HL-60/S4 treated with retinoic acid at 250 ng/mL for 4 days and 3 days (cell line): ENCODE data around the gene ZNF749.

Experiments
- in situ Hi-C: fragments of 300-500 bp; cut with MboI; formaldehyde crosslinking; loops from 2 replicates; pipeline ENCODE4 v1.7.0; 2022; ENCODE audit warnings: low sequenced_read_pairs

The ZNF749 gene

GRCh38 chr19:57435062-57435978 lies at the start of gene ZNF749:
Gene ZNF749 (plus strand): TSS chr19:57435325. CDS start chr19:57435579, 254 bp downstream.
- in situ Hi-C loops, result no loop called here

DNA sequence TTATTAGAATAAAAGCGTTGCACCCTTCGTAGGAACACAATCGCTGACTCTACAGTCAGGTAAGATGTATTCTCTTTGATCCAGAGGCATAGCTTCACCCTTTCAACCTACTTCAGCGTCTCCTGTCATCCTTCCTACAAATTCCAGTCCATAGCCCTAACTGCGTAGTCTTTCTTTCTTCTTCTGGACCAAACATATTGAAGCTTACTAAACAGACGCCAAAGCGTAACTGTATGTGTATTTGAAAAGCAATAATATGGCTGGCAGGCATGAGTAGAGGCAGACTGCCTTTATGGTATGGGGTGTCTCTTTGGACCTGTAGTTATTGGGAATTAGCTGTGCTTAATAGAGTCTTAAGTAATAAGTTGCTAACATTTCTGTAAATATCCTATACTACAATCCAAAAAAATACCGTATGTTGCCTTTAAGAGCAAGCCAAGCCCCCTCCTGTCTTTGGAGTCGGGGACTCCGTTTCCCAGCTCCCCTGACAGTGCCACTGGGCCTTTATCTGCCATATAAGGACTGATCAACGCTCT lies 45.9 kb upstream of the ZNF749 start:
- in situ Hi-C loops, result no loop called here

GRCh38 chr19:57389730-57390598 lies 45.2 kb upstream of the ZNF749 start, which contains the start of gene ZNF548:
Gene ZNF548 (plus strand): TSS chr19:57389854. CDS start chr19:57390100, 246 bp downstream.
- in situ Hi-C loops, result no loop called here

DNA sequence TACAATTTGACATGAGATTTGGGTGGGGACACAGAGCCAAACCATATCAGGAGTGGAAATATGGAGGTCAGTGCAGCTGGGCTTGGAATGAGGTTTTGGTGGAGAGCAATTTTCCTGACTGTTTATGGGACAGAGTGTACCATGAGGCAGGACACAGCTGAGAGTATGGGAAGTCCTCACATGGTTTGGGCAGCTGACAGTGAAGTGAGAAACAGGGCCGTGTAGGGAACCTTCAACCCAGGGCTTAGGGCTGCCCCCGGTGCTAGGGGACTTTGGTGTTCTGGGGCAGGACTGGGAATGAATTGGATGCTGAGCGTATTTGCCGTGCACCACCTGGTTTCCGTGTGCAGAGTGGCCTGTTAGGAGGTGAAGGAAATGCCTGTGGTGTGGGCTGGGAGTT lies 39.4 kb upstream of the ZNF749 start:
- in situ Hi-C loops, result no loop called here

DNA sequence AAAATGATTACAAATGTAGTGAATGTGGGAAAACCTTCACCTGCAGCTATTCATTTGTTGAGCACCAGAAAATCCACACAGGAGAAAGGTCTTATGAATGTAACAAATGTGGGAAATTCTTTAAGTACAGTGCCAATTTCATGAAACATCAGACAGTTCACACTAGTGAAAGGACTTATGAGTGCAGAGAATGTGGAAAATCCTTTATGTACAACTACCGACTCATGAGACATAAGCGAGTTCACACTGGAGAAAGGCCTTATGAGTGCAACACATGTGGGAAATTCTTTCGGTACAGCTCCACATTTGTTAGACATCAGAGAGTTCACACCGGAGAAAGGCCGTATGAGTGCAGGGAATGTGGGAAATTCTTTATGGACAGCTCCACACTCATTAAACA lies 36.3 kb upstream of the ZNF749 start:
- in situ Hi-C loops, result no loop called here

- in situ Hi-C loops, result no loop called here
These were observed 31.2 kb upstream of the ZNF749 start for GRCh38 chr19:57403737-57404563.

GRCh38 chr19:57406516-57407123 lies 28.5 kb upstream of the ZNF749 start:
- in situ Hi-C loops, result no loop called here

DNA sequence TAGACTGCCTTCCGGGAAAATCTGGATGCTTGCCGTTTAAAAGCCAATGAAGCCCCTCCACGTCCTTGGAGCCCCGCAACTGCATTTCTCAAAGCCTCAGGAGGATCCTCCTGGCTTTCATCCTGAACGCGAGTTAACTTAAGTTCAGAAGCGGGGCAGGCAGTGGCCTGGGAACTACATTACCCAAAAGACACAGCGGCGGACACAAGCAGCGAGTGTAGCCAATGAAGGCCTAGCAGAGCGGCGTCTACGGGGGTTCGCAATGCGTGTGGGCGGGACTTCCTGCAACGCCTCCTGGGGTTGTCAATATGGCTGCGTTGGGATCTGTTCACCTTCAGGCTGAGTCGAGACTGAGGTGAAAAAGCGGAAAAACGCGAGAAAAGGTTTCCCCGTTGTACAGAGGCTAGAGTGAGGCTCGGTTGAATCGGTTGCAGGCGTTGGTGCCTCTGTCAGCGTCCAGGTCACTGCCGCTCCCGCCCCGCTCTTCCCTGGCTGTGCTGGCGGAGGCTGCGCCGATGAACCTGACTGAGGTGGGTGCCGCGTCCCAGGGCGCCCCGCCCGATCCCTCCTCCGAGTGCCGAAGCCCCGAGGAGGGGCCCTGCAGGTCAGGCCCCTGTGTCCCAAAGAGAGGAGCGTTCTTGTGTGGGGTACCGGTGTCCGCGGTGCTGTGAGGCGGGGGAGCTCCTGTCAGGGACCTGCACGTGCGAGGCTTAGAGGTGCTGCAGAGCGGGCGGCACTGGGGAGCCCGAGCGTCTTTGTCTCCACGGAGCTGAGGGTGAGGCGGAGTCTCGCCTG lies 24.1 kb upstream of the ZNF749 start, which contains the start of gene ZNF17:
Gene ZNF17, plus strand, starts transcription at position 285 of the 795 bp plus-strand sequence. CDS start 2,455 bp downstream, outside the sequence.
- in situ Hi-C loops, result no loop called here

DNA sequence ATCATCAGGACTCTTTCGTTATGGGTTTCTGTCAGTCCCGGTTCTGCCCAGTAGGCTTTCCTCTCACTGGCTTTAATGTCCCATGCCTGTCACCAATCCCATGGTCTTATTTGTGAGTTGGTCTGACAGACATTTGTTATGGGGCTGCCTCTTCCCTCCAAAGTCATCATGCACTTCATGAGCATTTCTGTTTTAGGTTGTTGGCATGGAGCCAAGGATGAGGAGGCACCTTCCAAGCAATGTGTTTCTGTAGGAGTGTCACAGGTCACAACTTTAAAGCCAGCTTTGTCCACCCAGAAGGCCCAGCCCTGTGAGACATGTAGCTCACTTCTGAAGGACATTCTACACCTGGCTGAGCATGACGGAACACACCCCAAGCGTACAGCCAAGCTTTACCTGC lies 15.7 kb upstream of the ZNF749 start:
- in situ Hi-C loops, result no loop called here

DNA sequence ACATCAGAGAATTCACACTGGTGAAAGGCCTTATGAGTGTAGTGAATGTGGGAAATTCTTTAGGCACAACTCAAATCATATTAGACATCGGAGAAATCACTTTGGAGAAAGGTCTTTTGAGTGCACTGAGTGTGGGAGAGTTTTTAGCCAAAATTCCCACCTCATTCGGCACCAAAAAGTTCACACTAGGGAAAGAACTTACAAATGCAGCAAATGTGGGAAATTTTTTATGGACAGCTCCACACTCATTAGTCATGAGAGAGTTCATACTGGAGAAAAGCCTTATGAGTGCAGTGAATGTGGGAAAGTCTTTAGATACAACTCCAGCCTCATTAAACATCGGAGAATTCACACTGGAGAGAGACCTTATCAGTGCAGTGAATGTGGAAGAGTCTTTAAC lies 14.1 kb upstream of the ZNF749 start:
- in situ Hi-C loops, result no loop called here

DNA sequence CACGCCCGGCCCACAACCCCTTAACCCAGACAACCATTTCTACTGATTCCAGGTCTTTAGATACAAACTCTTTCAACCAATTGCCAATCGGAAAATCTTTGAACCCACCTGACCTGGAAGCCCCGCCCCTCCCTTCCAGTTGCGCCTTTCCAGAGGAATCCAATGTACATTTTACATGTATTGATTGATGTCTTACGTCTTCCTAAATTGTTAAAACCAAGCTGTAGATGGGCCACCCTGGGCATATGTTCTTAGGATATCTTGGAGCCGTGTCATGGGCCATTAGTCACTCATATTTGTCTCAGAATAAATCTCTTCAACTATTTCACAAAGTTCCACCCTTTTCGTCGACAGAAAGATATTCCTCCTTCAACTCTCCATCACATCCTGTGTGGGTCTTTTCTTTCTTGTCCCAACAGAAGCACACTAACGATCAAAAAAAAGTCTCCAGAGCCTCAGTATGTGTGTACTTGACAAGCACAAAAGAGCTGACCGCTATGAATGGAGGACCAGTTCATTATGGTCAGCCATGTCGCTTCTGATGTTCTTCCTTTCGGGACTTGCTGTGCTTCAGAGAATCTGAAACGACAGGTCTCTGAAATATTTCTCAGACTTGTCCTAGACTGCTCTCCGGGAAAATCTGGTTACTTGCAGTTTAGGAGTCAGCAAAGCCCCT lies 601 bp upstream of the ZNF749 start:
- in situ Hi-C loops, result no loop called here

GRCh38 chr19:57436417-57436816 lies 1.3 kb downstream of the ZNF749 start:
- in situ Hi-C loops, result no loop called here

DNA sequence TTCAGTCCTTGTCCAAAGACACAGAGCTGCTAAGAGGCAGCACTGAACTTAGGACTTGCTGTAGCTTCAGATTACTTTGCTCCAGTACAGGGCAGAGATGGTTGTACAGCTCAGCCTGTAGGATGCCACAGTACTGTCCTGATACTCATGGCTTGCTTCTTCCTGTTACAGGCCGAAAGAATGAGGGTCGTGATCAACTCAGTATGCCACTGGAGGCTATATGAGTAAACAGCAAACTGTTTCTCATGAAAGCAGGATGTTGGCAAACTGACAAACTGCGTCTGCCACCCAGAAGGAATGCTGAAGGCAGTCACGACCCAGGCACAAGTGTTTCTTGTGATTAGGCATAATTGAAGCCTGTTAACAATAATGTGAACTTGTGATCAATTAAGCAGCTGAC lies 2.8 kb downstream of the ZNF749 start:
- in situ Hi-C loops, result no loop called here

DNA sequence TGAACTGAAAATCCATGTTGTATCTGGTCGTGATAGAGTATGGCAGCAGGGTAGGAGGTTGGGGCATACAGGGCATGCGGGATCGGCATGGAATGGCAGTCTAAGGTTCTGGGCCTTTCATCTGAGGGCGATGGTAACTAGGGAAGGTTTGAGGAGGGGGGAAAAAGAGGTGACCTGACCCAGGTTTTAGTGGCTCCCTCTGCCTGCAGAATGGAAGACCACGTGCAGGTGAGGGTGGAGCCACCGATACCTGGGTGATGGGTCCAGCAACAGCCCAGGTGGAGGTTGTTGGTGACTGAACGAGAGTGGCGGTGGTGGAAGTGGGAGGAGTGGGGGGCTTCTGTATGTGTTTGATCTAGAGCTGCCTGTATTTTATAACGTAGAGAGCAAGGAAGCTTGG lies 3.8 kb downstream of the ZNF749 start:
- in situ Hi-C loops, result no loop called here

DNA sequence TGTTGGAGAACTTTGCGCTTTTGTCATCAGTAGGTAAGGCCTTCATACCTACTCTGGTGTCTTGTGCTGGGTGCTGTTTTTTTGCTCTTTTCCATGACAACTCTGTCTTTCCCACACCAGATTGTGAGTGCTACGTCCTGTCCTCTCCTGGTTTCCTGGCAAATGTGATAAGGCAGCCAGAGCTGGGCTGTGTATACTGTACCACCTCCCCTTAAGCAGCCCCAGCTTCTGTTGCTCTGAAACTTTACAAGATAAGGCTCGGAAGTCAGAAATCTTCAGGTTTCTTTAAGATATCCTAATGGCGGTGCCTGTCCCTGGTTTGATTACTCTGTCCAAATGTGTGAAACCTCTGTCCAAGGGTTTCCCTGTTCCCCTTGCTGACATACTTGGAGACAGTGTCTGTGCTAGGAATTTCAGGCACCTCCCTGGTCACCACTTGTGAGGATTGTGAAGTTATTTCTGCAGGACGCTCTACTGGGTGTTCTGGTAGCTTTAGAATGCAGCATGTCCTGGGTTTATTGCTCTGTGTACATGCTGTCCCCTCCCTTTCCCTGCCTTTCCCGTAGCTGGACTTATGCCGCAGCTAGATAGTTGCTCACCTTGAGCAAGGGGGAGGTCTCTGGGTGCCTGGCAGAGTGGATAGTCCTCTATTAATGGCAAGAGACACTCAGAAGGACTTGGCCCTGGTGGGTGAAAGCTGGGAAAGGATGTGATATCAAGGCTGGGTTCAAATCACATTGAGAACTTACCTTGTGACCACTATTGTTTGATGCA lies 7.0 kb downstream of the ZNF749 start:
- in situ Hi-C loops, result no loop called here

GRCh38 chr19:57443121-57443696 lies 8.1 kb downstream of the ZNF749 start:
- in situ Hi-C loops, result no loop called here

- in situ Hi-C loops, result no loop called here
These were observed 17.2 kb downstream of the ZNF749 start for GRCh38 chr19:57452307-57452706.
